Measurements from ENCODE around the gene ZDHHC6.

The ZDHHC6 gene

GRCh38 chr10:112394475-112394875, 52.2 kb downstream of the ZDHHC6 start (continued):
- TF ChIP-seq ARNTL (CRISPR knock-in tag; IDR thresholded peaks at IDR 0.05; ENCODE audit: borderline replicate concordance, low read depth) = no peak

- ATAC-seq = no peak
- TF ChIP-seq ESRRG (CRISPR knock-in tag; IDR thresholded peaks at IDR 0.05) (no peak), ZC3H10 (CRISPR knock-in tag; IDR thresholded peaks at IDR 0.05) (no peak), POU6F1 (CRISPR knock-in tag; IDR thresholded peaks at IDR 0.05; ENCODE audit: borderline replicate concordance, low read depth) (no peak), CSDC2 (CRISPR knock-in tag; IDR thresholded peaks at IDR 0.05) (no peak), CSRNP3 (CRISPR knock-in tag; IDR thresholded peaks at IDR 0.05) (no peak), RARB (CRISPR knock-in tag; IDR thresholded peaks at IDR 0.05) (no peak)
Measured at GRCh38 chr10:112393827-112394226, 52.9 kb downstream of the ZDHHC6 start.

GRCh38 chr10:112393341-112393740, 53.4 kb downstream of the ZDHHC6 start:
- no peak for ATAC-seq
- no peak for TF ChIP-seq TCF4 (CRISPR knock-in tag; IDR thresholded peaks at IDR 0.05; ENCODE audit: borderline replicate concordance)

GRCh38 chr10:112390125-112390703, 56.5 kb downstream of the ZDHHC6 start:
- TF ChIP-seq GLIS3 (CRISPR knock-in tag; IDR thresholded peaks at IDR 0.05) (no peak), ZNF8 (CRISPR knock-in tag; IDR thresholded peaks at IDR 0.05) (no peak), CSDC2 (CRISPR knock-in tag; IDR thresholded peaks at IDR 0.05) (no peak), PATZ1 (CRISPR knock-in tag; IDR thresholded peaks at IDR 0.05; ENCODE audit: borderline replicate concordance) (no peak), TSHZ2 (CRISPR knock-in tag; IDR thresholded peaks at IDR 0.05) (no peak), OSR1 (CRISPR knock-in tag; IDR thresholded peaks at IDR 0.05) (no peak)
- ATAC-seq = no peak

GRCh38 chr10:112389271-112389822, 57.4 kb downstream of the ZDHHC6 start:
- ATAC-seq = no peak
- TF ChIP-seq TOX (CRISPR knock-in tag; IDR thresholded peaks at IDR 0.05; ENCODE audit: borderline replicate concordance) = no peak
- TF ChIP-seq ZFP3 (CRISPR knock-in tag; IDR thresholded peaks at IDR 0.05) = no peak
- TF ChIP-seq OSR1 (CRISPR knock-in tag; IDR thresholded peaks at IDR 0.05) = no peak
- TF ChIP-seq ISL1 (CRISPR knock-in tag; IDR thresholded peaks at IDR 0.05) = no peak
- TF ChIP-seq TSHZ2 (CRISPR knock-in tag; IDR thresholded peaks at IDR 0.05) = no peak
- no peak for TF ChIP-seq POU6F1 (CRISPR knock-in tag; IDR thresholded peaks at IDR 0.05; ENCODE audit: borderline replicate concordance, low read depth)
- no peak for TF ChIP-seq ESRRG (CRISPR knock-in tag; IDR thresholded peaks at IDR 0.05)
- no peak for TF ChIP-seq ZNF565 (CRISPR knock-in tag; conservative IDR thresholded peaks at IDR 0.05; ENCODE audit: low read depth)
- no peak for TF ChIP-seq CSDC2 (CRISPR knock-in tag; IDR thresholded peaks at IDR 0.05)
- no peak for TF ChIP-seq CREB5 (CRISPR knock-in tag; IDR thresholded peaks at IDR 0.05; ENCODE audit: low read depth)
